HL-60 (cell line): Measurements from ENCODE around the gene TDRD10.

ENCODE experiments used
- CTCF ChIP-seq: IDR thresholded peaks from one replicate; pipeline ENCODE4 v1.5.1; 2011; ENCODE audit warnings: low read length, control low read depth, inconsistent platforms; ENCODE audit not compliant: insufficient read depth
- GABPA ChIP-seq: IDR thresholded peaks from 2 replicates; pipeline ENCODE4 v1.6.1; 2012; ENCODE audit warnings: low read depth
- TF ChIP-seq, protein P1 (sequence below): IDR thresholded peaks from 2 replicates; pipeline ENCODE4 v1.6.1; 2012; ENCODE audit warnings: low read depth; ENCODE audit not compliant: insufficient replicate concordance

- TF ChIP-seq, protein P1, sequence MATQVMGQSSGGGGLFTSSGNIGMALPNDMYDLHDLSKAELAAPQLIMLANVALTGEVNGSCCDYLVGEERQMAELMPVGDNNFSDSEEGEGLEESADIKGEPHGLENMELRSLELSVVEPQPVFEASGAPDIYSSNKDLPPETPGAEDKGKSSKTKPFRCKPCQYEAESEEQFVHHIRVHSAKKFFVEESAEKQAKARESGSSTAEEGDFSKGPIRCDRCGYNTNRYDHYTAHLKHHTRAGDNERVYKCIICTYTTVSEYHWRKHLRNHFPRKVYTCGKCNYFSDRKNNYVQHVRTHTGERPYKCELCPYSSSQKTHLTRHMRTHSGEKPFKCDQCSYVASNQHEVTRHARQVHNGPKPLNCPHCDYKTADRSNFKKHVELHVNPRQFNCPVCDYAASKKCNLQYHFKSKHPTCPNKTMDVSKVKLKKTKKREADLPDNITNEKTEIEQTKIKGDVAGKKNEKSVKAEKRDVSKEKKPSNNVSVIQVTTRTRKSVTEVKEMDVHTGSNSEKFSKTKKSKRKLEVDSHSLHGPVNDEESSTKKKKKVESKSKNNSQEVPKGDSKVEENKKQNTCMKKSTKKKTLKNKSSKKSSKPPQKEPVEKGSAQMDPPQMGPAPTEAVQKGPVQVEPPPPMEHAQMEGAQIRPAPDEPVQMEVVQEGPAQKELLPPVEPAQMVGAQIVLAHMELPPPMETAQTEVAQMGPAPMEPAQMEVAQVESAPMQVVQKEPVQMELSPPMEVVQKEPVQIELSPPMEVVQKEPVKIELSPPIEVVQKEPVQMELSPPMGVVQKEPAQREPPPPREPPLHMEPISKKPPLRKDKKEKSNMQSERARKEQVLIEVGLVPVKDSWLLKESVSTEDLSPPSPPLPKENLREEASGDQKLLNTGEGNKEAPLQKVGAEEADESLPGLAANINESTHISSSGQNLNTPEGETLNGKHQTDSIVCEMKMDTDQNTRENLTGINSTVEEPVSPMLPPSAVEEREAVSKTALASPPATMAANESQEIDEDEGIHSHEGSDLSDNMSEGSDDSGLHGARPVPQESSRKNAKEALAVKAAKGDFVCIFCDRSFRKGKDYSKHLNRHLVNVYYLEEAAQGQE, result no peak
- TF ChIP-seq CTCF (no peak), GABPA (no peak)
These were observed 51.3 kb downstream of the TDRD10 start for GRCh38 chr1:154553056-154554030.
